ENCODE measurements around the gene PNPLA3. TPM values are rescaled to one million over a fixed set of nuclear protein-coding genes. Genes with fewer than 3 reads are reported as not detected.
A peak's percentile ranks its signal among the peaks of the same experiment; 100 is the strongest.

Gene PNPLA3
- total RNA-seq, 1 experiment from 2014 or later, result 17.5 TPM

DNA sequence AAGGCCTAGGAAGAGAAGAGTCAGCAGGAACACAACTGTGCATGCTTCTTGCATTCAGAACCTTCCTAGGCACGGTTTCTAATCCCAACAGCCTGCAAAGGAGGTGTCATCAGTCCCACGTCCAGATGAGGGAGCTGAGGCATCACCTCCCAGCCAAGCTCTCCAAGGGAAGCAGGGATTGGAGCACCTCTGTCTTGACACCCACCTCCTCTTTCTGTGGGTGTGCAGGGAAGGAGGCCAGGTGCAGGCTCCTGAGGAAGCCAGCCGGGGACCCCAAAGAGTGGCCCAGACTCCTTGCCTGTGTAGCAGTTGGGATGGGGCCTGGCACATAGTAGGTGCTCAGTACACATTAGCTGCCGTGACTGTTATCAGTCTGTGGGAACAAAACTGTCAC lies 33.7 kb upstream of the PNPLA3 start:
- Histone ChIP-seq H3K79me2 (ENCODE audit: insufficient read depth, low read length) (no peaks in the 10 kb centered on the region), H3K18ac (ENCODE audit: insufficient read length, low read depth, low read length) (no peak overlapping the region), H3K23ac (ENCODE audit: insufficient read length, low read depth, low read length) (no peak overlapping the region), H3K14ac (ENCODE audit: insufficient read depth, low read length) (no peak overlapping the region), H2BK5ac (ENCODE audit: insufficient read length, low read length) (no peak overlapping the region), H2AFZ (ENCODE audit: low read length) (no peak overlapping the region), H3K23me2 (ENCODE audit: insufficient read length, low read depth, low read length, poor library complexity, severe bottlenecking) (peaks cover 14% of the 10 kb centered on the region), H3K4me2 (ENCODE audit: insufficient read depth, insufficient read length, low read length) (no peak overlapping the region), H3K4ac (ENCODE audit: low read depth, low read length) (no peak overlapping the region), H3K9ac (ENCODE audit: extremely low read depth, insufficient read length, low read length) (no peak overlapping the region), H4K91ac (ENCODE audit: insufficient read length, low read depth, low read length) (no peak overlapping the region), H2BK12ac (ENCODE audit: insufficient read length, low read depth, low read length) (no peak overlapping the region), H3K27ac (ENCODE audit: insufficient read length, low read depth, low read length) (no peak overlapping the region), H3K27me3 (ENCODE audit: insufficient read depth, low read length) (no peaks in the 10 kb centered on the region; the same call in 1 of the 2 replicates), H4K5ac (ENCODE audit: insufficient read length, low read depth, low read length) (no peak overlapping the region), H3K9me3 (ENCODE audit: control insufficient read depth, low read depth, low read length) (no peaks in the 10 kb centered on the region), H2BK15ac (ENCODE audit: low read depth, low read length) (no peak overlapping the region), H4K20me1 (ENCODE audit: control insufficient read depth, insufficient read depth, insufficient read length) (no peaks in the 10 kb centered on the region), H3T11ph (ENCODE audit: low read length) (no peak overlapping the region), H2BK20ac (ENCODE audit: low read depth, low read length, poor library complexity, severe bottlenecking) (no peak overlapping the region), H2AK5ac (ENCODE audit: insufficient read length, low read length) (no peak overlapping the region), H3K79me1 (ENCODE audit: insufficient read depth, low read depth, low read length, poor library complexity, severe bottlenecking) (no peaks in the 10 kb centered on the region), H2BK120ac (ENCODE audit: low read depth, low read length, poor library complexity, severe bottlenecking) (no peak overlapping the region), H4K8ac (replicated peaks; ENCODE audit: insufficient read length, low read depth, low read length) (no peak overlapping the region), H3K4me1 (ENCODE audit: insufficient read depth, low read length) (no peaks in the 10 kb centered on the region), H3K56ac (ENCODE audit: insufficient read length, low read depth, low read length) (no peak overlapping the region)
- Mint-ChIP-seq H3K27ac (no peak overlapping the region), H3K36me3 (ENCODE audit: insufficient read depth in 1 of 3, low read depth in 3 of 3) (peaks cover 5 to 10% (median 8%) of the 10 kb centered on the region in 3 experiments; a peak in 5 of 7 replicates), H3K9me3 (no peaks in the 10 kb centered on the region), H3K27me3 (ENCODE audit: low read depth) (peaks cover 40% of the 10 kb centered on the region), H3K4me1 (peaks cover under 1 to 11% of the 10 kb centered on the region in 2 experiments; a peak in 3 of 4 replicates), H3K4me3 (no peak overlapping the region; a peak in 1 of 5 replicates)
- TF ChIP-seq, protein P1, sequence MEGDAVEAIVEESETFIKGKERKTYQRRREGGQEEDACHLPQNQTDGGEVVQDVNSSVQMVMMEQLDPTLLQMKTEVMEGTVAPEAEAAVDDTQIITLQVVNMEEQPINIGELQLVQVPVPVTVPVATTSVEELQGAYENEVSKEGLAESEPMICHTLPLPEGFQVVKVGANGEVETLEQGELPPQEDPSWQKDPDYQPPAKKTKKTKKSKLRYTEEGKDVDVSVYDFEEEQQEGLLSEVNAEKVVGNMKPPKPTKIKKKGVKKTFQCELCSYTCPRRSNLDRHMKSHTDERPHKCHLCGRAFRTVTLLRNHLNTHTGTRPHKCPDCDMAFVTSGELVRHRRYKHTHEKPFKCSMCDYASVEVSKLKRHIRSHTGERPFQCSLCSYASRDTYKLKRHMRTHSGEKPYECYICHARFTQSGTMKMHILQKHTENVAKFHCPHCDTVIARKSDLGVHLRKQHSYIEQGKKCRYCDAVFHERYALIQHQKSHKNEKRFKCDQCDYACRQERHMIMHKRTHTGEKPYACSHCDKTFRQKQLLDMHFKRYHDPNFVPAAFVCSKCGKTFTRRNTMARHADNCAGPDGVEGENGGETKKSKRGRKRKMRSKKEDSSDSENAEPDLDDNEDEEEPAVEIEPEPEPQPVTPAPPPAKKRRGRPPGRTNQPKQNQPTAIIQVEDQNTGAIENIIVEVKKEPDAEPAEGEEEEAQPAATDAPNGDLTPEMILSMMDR (conservative IDR thresholded peaks at IDR 0.05), result peak; percentile 34; the same call in 2 of the 3 replicates
- no CpG with 5 or more reads among the region's 4 CpGs for WGBS (ENCODE audit: extremely low coverage, insufficient read length, low lambda C conversion rate)
- DNase-seq, result no peak
